GM21526 (cell line): ENCODE results near the gene C1orf167.

Source experiments
- ATAC-seq: cut with Tn5 transposase; IDR thresholded peaks from one replicate; pipeline ENCODE4 v1.9.1; 2021; ENCODE audit warnings: moderate library complexity; ENCODE audit not compliant: unreplicated experiment, low FRiP score

Gene C1orf167

DNA sequence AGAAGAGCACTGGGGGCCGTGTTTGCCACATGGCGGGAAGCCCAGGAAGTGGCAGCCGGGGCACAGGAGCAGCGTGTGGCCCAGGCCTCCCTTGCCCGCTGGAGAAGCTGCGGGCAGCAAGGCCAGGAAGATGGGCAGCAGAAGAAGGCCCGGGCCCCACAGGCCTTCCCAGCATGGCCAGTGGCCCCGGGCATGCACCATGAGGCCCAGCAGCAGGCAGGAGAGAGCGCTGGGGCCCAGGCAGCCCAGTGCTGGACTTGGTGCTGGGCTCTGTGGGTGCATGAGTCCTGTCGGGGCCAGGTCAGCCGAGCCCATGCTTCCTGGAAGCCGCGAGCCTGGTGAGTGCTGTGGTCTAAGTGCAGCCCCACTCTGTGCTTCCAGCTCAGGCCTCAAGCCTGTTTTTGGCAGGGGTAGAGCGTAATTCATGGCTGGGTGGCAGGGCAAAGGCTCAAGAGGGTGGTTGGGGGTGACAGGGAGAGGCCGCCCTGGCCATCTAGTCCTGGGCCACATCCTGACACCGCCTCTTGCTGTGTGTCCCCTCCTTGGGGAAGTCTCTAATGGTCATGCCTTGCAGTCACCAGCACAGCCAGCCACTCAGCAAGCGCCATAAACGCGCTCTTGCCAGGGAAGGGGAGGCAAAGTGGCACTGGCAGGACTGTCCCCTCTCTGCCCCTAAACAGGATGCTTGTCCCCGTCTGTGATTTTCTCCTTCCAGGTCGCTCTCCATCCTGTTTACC is 22.4 kb downstream of the C1orf167 start:
- no peak for ATAC-seq

DNA sequence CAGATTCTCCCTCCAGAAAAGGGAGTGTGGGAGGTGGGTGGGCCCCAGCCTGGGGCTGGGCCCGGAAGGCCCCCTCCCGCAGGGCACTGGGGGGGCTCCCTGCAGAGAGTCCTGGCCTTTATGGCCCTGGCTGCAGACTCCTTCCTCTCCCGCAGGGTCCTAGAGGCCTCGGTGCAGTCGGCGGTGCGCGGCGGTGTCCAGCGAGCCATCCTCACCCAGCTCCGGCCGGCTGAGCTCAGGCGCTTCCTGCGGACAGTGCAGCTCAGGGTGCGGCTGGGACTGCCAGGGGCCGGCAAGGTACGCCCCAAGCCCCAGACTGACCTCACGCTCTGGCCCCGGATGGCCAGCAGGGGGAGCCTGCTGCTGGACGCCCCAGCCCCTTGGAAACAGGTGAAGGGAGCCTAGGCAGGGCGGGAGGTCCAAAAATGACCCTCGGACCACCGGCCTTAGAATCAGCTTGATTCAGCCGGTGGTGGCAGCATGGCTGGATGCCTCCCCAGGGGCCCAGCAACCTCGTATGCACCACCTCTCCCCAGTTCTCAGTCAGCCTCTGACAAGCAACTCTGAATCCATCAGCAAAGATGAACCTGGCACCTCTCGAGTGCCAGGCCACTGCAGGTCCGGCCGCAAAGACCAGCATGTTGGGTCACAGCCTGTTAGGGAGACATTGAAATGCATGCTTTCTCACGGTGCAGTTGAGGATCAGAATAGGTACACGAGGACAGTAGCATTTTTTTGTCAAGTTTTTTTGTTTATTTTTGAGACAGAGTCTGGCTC is 23.2 kb downstream of the C1orf167 start:
- ATAC-seq = no peak

DNA sequence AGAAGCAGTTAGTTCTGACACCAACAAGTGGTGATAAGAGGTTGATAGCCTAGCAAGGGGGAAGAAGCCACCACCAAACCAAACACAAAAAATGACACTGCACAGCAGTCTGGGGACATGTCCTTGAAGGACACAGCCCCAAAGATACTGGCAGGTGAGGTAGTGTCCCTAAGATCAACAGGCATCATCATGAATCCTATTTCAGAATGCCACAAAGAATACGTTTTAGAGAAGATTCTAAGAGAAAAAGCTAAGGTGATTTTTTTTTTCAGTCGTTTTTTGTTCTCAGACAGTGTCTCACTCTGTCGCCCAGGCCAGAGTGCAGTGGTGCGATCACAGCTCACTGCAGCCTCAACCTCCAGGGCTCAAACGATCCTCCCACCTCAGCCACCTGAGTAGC is 24.2 kb downstream of the C1orf167 start:
- no peak for ATAC-seq

DNA sequence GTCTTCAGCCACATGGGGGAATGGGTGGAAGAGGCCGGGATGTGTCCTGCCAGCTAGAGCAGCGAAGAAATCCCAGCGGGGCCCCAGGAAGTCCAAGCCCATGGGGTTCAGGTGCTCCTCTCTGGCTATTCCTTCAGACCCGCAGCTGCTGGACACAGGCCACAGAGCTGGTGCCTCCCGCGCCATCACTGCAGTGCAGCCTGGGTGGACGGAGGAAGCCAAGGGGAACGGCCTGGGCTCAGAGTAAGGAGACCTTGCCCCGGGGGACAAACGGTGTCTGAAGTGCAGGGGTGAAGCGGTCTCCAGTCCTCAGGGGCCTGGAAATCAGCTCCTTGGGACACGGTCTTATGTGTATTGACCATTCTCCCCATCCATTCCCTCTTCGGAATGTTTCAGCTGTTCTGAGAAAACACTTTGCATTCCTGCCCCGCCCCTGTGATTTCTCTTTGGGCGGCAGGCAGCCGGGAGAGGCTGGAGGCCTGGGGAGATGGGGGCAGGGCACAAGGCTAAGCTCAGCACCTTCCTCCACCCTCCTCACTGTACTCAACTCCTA is 25.3 kb downstream of the C1orf167 start:
- ATAC-seq = no peak

DNA sequence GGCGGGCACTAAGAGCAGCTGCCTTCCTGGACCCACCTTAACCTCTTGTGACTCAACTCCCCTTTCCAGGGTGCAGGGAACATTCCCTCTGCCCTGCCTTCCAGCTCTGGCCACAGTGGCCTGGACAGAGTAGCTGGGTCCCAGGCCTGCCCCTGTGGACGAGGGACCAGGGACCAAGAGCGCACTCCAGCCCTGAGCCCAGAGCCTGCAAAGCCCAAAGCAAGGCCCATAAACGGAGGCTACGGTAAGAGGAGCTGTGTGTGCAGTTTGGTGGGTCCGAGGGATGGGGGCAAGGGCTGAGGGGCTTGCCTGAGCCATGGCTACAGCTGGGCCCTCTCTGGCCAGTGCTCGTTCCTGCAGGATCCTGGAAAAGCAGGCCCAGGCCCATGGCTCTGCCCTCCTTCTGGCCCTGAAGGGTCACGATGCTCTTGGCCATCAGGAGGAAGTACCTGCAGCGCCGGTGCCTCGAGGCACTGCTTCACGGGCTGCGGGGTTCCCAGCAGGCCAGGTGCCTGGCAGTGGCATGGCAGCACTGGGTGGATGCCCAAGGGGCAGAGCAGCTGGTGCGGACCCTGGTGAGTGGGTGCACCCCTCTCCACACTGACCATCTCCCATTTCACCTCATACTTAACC is 25.9 kb downstream of the C1orf167 start:
- no peak for ATAC-seq

DNA sequence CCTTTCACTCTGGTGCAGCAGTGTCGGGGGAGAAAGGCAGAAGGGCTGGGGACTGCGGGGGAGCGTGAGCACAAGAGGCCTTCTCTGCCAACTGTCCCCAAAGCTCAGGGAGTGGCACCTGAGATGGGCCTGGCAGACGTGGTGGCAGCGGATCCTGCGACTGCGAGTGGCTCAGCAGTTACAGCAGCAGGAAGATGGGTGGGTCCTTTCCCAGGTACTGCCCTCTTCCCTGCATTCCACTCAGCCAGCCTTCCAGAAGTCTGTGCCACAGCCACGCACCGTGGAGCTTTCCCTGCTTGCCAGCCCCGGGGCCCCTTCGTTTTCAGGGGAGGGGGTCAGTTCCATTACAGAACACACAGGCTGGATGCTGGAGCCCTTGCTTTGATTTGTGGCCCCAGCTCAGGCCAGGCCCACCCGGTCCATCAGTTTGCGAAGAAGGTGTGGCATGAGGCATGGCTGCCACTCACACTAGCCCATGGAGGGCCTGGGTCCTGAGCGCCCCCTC is 26.6 kb downstream of the C1orf167 start:
- no peak for ATAC-seq

DNA sequence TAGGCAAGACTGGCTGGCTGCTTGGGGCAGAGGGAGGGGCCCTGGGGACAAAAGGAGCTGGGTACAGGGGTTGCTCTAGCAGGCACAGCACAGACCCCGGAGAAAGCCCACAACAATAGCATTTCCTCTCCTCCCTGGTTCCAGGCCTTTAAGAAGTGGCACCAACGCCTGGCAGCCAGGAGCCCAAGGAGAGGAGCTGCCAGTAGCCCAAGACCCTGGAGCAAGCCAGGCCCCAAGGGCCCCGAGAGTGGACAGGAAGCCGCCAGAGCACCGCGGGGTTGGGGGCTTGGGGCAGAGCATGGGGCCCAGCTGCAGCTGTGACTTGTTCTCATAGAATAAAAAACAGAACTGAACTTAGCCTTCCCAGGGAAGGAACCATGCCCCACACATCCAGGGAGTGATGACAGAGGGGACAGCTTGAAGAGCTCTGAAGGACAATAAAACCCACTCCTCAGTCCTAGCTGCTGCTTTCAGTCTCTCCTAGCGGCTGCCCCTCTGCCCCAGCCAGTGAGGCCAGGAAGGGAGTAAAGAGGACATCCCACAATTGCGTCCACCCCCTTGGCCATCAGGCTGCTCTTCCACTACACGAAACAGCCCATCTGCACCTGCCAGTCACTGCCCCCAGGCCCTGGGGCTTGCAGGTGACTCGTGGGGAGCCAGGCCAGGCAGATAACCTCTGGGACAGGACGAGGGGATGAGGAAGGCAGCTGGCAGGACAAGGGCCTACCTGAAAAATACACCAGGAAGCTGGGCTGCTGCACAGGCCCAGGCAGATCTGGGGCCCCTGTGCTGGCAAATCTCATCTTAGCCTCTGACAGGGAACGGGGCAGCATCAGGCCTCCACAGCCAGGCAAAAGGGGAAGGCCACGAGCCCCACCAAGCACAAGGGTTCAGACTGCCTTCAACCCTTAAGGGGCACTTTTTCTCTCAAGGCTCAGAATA is 27.4 kb downstream of the C1orf167 start:
- no peak for ATAC-seq

DNA sequence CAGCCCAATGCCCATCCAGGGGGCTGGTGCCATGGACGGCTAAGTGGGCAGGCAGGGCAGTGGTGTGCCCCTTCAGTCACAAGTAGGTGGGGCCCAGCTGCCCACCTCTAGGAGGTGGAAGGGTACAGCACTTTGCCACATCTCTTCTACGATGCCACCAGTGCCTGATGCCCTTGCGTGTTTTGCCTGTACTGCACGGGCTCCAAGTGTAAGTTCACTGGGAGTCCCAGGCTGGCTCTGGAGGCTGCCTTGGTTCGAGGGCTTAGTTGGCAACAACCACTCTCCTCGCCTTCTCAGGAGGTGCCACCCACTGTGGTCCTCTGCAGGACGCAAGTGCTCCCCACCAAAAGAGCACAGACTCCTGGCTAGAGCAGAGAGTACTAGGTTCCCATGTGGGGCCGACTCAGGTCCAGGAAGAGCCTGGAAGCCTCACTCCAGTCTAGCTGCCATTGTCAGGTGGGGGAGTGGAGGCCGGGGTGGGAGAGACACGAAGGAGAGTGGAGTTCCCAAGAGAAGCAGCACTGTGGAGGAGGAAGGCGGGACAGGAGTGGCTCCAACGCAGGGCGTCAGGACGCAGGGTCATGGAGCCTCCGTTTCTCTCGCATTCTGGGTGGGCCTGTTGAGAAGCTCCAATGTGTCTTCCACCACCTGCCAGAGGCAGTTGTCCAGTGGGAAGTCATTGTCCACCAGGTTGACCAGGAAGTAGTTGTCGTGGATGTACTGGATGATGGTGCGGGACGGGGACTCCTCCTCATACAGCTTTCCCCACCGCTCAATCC is 28.3 kb downstream of the C1orf167 start:
- no peak for ATAC-seq

DNA sequence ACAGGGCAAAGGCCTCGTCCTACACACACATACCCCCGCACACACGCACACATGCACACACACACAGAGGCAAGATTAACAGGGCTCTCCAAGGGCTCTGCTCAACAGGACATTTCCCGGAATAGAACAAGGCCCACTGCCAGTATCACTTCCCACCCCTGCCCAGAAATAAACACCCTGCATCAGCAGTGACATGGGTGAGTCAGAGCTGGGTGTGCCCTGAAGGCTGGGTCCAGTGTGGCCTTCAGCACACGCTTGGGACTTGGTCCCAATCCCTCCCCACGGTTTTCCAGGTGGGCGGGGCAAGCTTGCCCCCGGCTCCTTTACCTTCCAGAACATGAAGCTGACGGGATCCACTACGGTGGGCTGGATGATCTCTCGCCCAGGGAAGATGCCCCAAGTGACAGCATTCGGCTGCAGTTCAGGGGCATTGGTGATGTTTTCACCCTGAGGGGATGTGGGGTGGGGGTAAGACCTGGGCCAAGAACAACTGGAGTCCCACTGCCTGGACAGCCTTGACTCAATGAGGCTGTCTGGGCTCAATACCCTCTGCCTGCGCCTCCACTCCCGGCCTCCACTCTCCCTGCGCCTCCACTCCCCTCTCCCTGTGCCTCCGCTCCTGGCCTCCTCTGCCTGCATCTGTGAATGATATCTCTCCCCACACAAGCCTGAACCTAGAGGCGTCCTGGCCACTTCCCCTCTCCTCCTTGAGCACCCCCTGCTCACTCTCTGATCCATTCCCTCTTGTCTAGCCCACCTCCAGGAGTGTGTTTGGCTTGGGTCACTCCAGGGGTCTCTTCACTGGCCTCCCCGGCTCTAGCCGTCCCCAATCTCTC is 29.1 kb downstream of the C1orf167 start:
- no peak for ATAC-seq

DNA sequence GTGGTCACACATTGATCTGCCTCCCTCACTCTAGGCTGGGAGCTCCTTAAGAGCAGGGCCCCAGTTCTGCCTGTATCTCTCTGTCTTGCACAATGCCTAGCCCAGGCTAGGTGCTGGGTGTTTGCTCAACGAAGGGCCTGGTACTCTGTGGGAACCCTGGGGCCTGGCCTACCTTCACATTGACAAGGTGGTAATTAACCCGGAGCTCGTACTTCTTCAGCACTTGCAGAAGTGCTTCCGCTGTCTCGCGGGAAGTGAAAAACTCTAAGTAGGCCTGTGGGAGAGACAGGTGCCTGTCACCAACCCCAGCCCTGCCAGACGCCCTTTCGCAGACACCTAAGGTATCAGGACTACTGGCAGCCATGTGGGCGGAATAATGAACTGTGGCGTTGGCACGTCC is 30.1 kb downstream of the C1orf167 start:
- no peak for ATAC-seq

DNA sequence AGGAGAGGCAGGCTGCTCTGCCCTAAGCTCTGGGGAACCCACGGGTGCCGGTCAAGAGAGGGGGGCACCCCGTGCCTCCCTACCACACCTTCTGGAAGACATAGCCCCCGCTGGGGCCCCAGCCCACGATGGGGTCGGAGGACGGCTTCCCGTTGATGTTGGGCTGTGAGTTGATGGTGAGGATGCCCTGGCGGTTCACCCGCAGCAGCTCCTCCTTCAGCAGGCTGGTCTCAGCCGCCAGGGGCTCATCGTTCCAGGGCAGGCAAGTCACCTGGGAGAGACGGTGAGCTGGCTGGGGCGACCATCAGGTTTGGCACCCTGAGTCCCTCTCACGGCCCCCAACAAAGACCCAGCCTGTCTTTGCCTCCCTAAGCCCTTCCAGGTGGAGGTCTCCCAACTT is 31.8 kb downstream of the C1orf167 start:
- no peak for ATAC-seq

DNA sequence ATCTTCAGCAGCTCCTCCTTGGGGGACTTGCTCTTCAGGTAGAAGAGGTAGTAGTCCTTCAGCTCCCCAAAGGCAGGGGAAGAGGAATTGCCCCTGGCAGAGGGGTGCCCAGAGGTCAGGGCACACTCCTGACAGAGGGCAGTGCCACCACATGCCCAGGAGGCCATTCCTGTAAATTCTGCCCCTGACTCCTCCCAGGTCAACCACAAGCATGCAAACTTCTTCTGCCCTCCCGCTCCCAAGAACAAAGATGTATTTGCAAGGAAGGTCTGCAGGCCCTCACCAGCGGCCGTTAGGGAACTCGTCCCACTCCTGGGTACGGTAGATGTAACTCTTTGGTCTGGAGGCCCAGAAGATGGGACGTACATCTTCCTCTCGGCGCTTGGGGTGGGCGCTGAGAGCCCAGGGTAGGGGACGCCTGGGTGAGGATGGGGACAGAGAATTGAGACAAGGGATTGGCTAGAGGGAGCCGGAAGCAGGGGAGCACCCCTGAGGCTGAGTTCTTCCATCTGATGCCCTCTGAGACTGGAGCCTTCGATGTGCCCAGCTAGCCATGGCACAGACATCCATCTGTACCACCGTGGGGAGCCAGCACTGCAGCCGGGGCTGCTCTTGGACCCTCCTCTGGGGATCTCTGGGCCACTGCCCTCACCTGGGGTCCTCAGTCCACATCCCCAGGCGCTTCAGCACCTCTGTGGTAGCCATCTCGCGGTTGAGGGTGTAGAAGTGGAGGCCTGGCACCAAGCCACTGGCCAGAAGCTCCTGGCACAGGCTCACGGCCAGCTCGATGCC is 32.6 kb downstream of the C1orf167 start:
- ATAC-seq = no peak

DNA sequence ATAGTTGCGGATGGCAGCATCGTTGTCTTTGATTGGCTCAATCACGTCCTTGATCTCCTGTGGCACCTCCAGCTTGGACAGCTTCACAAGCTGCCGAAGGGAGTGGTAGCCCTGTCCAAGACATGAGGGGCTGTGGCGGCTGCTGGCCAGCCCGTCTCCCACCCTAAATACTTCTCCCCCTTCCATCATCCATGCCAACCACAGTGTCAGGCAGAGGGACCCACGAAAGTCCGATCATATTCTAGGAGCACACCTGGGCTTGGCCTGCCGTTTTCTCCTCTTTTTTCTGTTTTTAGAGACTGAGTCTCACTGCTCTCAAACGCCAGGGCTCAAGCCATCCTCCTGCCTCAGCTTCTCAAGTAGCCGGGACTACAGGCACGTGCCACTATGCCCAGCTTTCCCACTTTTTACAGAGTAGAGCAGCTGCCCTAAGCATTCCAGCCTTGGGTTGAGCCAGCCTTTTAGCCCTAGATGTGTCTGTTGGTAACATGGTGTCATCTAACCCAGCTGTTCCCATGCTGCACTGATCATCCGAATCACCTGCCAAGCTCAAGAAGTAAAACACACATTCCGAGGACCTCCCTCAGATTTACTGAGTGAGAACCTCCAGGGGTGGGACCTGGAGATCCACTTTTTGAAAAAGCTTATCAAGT is 33.4 kb downstream of the C1orf167 start:
- no peak for ATAC-seq

DNA sequence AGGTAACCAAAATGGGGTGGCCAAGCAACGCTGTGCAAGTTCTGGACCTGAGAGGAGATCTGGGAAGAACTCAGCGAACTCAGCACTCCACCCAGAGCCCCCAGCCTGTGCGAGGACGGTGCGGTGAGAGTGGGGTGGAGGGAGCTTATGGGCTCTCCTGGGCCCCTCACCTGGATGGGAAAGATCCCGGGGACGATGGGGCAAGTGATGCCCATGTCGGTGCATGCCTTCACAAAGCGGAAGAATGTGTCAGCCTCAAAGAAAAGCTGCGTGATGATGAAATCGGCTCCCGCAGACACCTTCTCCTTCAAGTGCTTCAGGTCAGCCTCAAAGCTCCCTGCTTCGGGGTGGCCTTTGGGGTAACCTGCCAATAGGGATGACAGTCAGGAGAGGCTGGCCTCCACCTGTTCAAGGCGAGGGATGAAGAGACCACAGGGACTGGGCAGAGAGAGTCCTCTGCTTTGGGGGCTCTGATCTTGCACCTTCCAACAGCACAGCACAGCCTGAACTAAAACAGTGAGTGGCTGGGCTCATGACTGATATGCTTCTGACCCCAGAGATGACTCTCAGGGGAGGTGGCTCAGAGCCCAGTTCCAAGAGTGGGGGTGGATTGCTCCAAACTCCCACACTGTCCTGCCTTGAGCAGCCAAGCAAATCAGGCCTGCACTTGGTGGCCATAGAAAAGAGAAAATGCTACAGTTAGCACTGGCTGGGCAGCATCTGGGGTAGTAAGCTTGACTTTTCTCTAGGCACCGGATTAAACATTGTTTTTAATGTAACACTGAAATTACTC is 34.2 kb downstream of the C1orf167 start:
- ATAC-seq = no peak

DNA sequence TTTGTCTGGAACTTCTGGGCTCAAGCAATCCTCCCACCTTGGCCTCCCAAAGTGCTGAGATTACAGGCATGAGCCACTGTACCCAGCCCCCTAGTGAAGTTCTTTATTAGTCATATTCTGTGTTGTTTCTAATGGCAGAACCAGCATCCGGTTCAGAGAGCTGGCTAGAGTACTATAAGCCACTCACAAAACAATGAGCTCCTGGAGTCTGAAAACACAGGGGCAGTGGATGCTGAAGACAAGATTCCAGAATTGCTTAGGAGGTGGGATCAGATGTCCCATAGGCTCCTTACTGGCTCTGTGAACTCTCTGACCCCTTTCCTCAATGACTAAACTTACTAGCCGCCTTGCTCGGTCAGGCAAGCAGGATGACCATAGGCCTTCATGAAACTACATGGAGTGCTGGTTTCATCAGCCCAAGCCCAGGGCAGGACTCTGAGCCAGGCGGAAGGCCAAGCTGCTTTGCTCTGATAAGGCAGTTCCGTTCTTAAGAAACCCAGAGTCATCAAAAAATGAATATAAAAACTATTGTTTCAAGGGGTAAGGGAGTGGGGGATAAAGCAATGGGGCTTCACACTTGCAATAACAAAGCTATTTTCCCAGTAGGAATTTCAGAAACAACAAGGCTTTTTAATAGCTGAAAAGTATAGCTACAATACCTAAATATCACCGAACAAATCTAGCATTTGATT is 35.7 kb downstream of the C1orf167 start:
- ATAC-seq = no peak

DNA sequence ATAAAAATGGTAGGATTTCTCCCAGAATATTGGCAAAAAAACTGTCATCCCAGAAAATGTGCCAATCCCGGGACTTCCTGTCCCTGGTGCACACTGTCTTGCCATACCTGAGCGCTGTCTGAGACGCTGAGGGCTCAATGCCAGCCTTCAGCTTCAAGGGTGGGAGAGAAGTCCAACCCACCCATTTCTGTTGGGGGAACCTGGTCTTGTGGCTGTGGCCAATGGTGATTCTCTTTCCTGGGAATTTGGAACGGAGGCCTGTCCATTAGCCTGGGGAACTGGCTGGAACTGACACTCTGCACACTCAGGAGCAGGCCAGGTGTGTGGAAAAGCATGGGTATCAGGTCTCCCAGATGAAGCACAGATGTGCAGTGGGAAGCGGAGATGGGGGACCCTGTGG is 37.1 kb downstream of the C1orf167 start:
- ATAC-seq = no peak
